C4-2B (cell line): ENCODE measurements around the gene DIPK1C.

Experiments used
- H3K27ac ChIP-seq: fragments of 450-650 bp; 2 replicates; pipeline ENCODE4 v1.5.1; 2017
- ZFX ChIP-seq: fragments of 450-650 bp; IDR thresholded peaks from 2 replicates; pipeline ENCODE4 v1.6.1; 2017
- TF ChIP-seq, protein P1 (sequence below): fragments of 450-650 bp; conservative IDR thresholded peaks from 2 replicates; pipeline ENCODE4 v1.5.1; 2017; ENCODE audit warnings: mild to moderate bottlenecking

Gene DIPK1C

GRCh38 chr18:74410441-74410992 is 46.6 kb downstream of the DIPK1C start:
- no peak for TF ChIP-seq ZFX
- TF ChIP-seq, protein P1, sequence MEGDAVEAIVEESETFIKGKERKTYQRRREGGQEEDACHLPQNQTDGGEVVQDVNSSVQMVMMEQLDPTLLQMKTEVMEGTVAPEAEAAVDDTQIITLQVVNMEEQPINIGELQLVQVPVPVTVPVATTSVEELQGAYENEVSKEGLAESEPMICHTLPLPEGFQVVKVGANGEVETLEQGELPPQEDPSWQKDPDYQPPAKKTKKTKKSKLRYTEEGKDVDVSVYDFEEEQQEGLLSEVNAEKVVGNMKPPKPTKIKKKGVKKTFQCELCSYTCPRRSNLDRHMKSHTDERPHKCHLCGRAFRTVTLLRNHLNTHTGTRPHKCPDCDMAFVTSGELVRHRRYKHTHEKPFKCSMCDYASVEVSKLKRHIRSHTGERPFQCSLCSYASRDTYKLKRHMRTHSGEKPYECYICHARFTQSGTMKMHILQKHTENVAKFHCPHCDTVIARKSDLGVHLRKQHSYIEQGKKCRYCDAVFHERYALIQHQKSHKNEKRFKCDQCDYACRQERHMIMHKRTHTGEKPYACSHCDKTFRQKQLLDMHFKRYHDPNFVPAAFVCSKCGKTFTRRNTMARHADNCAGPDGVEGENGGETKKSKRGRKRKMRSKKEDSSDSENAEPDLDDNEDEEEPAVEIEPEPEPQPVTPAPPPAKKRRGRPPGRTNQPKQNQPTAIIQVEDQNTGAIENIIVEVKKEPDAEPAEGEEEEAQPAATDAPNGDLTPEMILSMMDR, result no peak
- no peak overlapping the region for H3K27ac ChIP-seq

DNA sequence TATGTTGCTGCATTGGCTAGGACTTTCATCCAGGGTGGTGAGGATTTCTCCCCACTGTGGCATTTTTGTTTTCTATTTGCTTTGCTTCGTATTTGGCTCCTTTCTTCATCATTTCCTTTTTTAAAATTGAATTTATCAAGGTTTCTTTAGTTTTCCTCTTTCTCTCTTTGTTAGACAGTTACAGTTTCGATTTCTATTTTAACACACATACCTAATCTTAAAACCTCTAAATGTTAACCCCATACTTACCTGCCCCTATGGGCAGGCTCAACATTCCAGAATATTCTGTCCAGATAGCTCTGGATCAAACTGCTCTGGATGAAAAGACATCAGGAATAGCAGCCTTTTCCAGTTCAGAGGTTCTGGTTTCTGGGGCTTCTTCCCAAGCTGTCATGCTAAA is 49.2 kb downstream of the DIPK1C start:
- TF ChIP-seq ZFX, result no peak
- TF ChIP-seq, protein P1, result no peak
- H3K27ac ChIP-seq, result no peak overlapping the region

GRCh38 chr18:74402806-74403433 is 54.2 kb downstream of the DIPK1C start:
- H3K27ac ChIP-seq, result no peak overlapping the region
- no peak for TF ChIP-seq ZFX
- TF ChIP-seq, protein P1, result no peak

DNA sequence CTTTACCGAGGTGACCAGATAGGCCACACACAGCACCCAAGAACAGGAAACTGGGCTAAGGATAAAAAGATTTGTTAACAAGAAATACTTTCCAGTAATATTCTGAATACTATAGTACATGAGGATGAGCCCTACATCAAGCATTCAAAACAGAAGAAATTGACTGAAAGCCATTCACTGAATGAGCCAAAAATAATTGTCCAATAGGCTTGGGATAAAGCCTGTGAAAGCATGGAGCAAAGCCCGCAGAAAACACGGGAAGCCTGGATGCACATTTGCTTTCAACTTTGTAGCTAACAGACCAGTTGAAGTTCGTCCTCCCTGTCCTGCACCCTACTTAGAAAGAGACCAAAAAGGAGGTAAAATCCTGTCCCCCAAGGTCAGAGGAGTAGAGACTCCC is 56.3 kb downstream of the DIPK1C start:
- TF ChIP-seq ZFX, result no peak
- TF ChIP-seq, protein P1, result no peak
- H3K27ac ChIP-seq, result no peak overlapping the region

DNA sequence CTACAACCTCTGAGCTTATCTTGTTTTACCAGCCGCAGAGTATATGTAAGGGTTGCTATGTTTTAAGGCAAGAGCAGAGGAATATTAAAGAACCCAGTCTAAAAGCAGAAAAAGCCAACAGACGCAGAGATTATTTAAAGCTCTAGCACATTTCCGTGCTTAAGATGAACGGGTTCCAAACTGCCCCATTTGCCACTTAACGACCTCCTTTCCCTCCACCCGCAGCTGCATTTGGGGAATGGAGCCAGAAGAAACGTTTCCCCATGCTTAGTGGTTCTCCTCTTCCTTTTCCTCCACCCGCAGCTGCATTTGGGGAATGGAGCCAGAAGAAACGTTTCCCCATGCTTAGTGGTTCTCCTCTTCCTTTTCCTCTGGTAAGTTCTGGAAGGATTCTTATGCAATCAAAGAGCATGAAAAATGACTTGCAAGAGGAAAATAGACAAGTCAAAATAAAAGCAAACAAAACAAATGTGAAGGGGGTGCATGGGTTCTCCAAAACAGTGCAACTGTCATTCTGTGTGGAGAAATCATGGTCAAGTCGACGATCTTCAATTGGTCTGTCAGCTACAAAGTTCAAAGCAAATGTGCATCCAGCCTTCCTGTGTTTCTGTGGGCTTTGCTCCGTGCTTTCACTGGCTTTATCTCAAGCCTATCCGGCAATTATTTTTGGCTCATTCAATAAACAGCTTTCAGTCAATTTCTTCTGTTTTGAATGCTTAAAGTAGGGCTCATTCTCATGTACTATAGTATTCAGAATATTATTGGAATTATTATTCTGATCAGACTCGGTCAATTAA is 57.8 kb downstream of the DIPK1C start:
- TF ChIP-seq, protein P1, result no peak
- TF ChIP-seq ZFX, result no peak
- H3K27ac ChIP-seq, result no peak overlapping the region

DNA sequence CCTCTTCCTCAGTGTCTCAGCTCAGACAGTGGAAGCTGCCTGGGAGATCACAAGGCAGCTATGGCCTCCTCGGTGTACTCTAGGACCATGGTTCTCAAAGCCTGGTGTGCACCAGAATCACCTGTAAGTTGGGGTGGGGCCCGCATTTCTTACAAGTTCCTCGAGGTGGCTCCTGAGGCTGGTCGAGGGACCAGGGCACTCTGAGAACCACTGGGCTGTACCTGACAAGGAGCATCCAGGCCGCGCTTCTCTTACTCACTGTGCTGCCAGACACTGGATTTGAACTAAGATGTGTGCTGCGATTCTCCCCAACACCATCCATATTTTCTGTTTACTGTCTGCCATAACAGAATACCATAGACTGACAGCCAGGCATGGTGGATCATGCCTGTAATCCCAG is 59.5 kb downstream of the DIPK1C start:
- no peak overlapping the region for H3K27ac ChIP-seq
- TF ChIP-seq, protein P1, result no peak; the same call in 1 of the 2 replicates
- no peak for TF ChIP-seq ZFX
